Keratinocyte (primary cell): ENCODE results near the gene PXDN. TPM values are rescaled to one million over a fixed set of nuclear protein-coding genes. Genes with fewer than 3 reads are reported as not detected.

Experiments
- DNase-seq: peaks from one replicate; pipeline ENCODE4 v3.0.0-alpha.2; 2011; ENCODE audit warnings: low read depth, missing footprints, low spot score
- FAIRE-seq: peaks from 2 replicates; lab custom pipeline; 2011; peaks lifted over from hg19 to GRCh38; lab: Jason Lieb, UNC
- H2AFZ ChIP-seq: 2 replicates; pipeline ENCODE4 v1.6.0; 2012; ENCODE audit warnings: low read length, control low read depth, inconsistent platforms; ENCODE audit not compliant: control insufficient read depth
- H3K27ac ChIP-seq: 2 replicates; pipeline ENCODE4 v1.5.1; 2011; ENCODE audit warnings: low read length; ENCODE audit not compliant: control insufficient read depth, insufficient read depth
- H3K27me3 ChIP-seq: 3 replicates; pipeline ENCODE4 v1.6.0; 2011; ENCODE audit warnings: low read length; ENCODE audit not compliant: control insufficient read depth, insufficient read depth; ENCODE audit errors: extremely low read depth
- H3K36me3 ChIP-seq, 2 experiments: 2 replicates in 1 of 2; 3 replicates in 1 of 2; pipeline ENCODE4 v1.5.1; 2011; ENCODE audit warnings: low read length in 2 of 2, mild to moderate bottlenecking in 1 of 2; ENCODE audit not compliant: control insufficient read depth in 2 of 2, insufficient read depth in 2 of 2; ENCODE audit errors: extremely low read depth in 1 of 2
- H3K4me1 ChIP-seq: 3 replicates; pipeline ENCODE4 v1.5.1; 2011; ENCODE audit warnings: low read length; ENCODE audit not compliant: control insufficient read depth, insufficient read depth; ENCODE audit errors: extremely low read depth
- H3K4me2 ChIP-seq: 3 replicates; pipeline ENCODE4 v1.6.0; 2011; ENCODE audit warnings: low read depth, low read length; ENCODE audit not compliant: control insufficient read depth, insufficient read depth; ENCODE audit errors: extremely low read depth
- H3K4me3 ChIP-seq, 3 experiments: fragments of 200-600 bp in 1 of 3; sonication (generic) in 1 of 3; 2 replicates in 2 of 3; 3 replicates in 1 of 3; pipeline ENCODE4 v1.5.1; 2011 to 2016; ENCODE audit warnings: low read length in 3 of 3, mild to moderate bottlenecking in 3 of 3, control low read depth in 2 of 3, inconsistent platforms in 1 of 3, low read depth in 1 of 3, mixed read lengths in 1 of 3, mixed run types in 1 of 3, moderate library complexity in 1 of 3; ENCODE audit not compliant: control insufficient read depth in 2 of 3, insufficient read depth in 2 of 3; ENCODE audit errors: extremely low read depth in 1 of 3
- H3K79me2 ChIP-seq: 2 replicates; pipeline ENCODE4 v1.6.0; 2012; ENCODE audit warnings: low read length; ENCODE audit not compliant: control insufficient read depth, insufficient read depth
- H3K9ac ChIP-seq: 3 replicates; pipeline ENCODE4 v1.6.0; 2011; ENCODE audit warnings: low read length; ENCODE audit not compliant: control insufficient read depth, insufficient read depth; ENCODE audit errors: extremely low read depth
- H3K9me1 ChIP-seq: 3 replicates; pipeline ENCODE4 v1.6.0; 2011; ENCODE audit warnings: low read length; ENCODE audit not compliant: control insufficient read depth, insufficient read depth; ENCODE audit errors: extremely low read depth
- H3K9me3 ChIP-seq: 2 replicates; pipeline ENCODE4 v1.5.1; 2012; ENCODE audit warnings: low read depth, low read length; ENCODE audit not compliant: control insufficient read depth
- H4K20me1 ChIP-seq: 3 replicates; pipeline ENCODE4 v1.6.0; 2011; ENCODE audit warnings: low read length; ENCODE audit not compliant: control insufficient read depth, insufficient read depth; ENCODE audit errors: extremely low read depth
- CTCF ChIP-seq, 3 experiments: IDR thresholded peaks in 1 of 3; conservative IDR thresholded peaks in 1 of 3; optimal IDR thresholded peaks in 1 of 3; 2 replicates in 2 of 3; 3 replicates in 1 of 3; pipeline versions ENCODE3 to v1.5.1; 2011; ENCODE audit warnings: low read length in 3 of 3, mild to moderate bottlenecking in 3 of 3, moderate library complexity in 2 of 3, control low read depth in 1 of 3, inconsistent platforms in 1 of 3; ENCODE audit not compliant: insufficient read depth in 2 of 3; ENCODE audit errors: extremely low read depth in 1 of 3
- EZH2 ChIP-seq: IDR thresholded peaks from one replicate; pipeline ENCODE4 v1.6.1; 2012; ENCODE audit warnings: inconsistent platforms, mild to moderate bottlenecking, low read length, moderate library complexity
- dilution Hi-C: fragments of 300-500 bp; cut with MboI; formaldehyde crosslinking; loops from one replicate; pipeline ENCODE4 v1.7.0; 2020; ENCODE audit warnings: low sequenced_read_pairs; ENCODE audit not compliant: extremely low pct_ligation_motif_present
- polyA plus RNA-seq, 5 experiments: library from polyadenylated mRNA; depleted of rRNA in 3 of 5; stranded (reverse) in 3 of 5; stranded (forward) in 1 of 5; unstranded in 1 of 5; fragments of >200 nt; gene quantifications; 1 replicate in 1 of 5; 2 replicates in 3 of 5; 3 replicates in 1 of 5; pipeline versions ENCODE4 v1.2.1 to v1.2.3, GENCODE V29; 2011 to 2012; ENCODE audit warnings: missing spikeins in 2 of 5, low read depth in 1 of 5, low replicate concordance in 1 of 5

The PXDN gene
- polyA plus RNA-seq, 1 donor (not counting 4 experiments of a cell fraction or from before 2014, with no cell fraction given): 36.7 TPM

GRCh38 chr2:1621041-1621440, 123.3 kb downstream of the PXDN start:
- no peak overlapping the region for H3K4me3 ChIP-seq
- peaks cover 14% of the 10 kb centered on the region for H3K4me1 ChIP-seq
- H4K20me1 ChIP-seq: no peaks in the 10 kb centered on the region
- H3K9me1 ChIP-seq: no peaks in the 10 kb centered on the region
- no peak overlapping the region for H2AFZ ChIP-seq
- TF ChIP-seq EZH2: no peak
- TF ChIP-seq CTCF (optimal IDR thresholded peaks at IDR 0.05 in 1 of 3, IDR thresholded peaks at IDR 0.05 in 1 of 3, conservative IDR thresholded peaks at IDR 0.05 in 1 of 3; ENCODE audit: extremely low read depth in 1 of 3, insufficient read depth in 2 of 3, low read length in 3 of 3): no peak
- H3K36me3 ChIP-seq: no peaks in the 10 kb centered on the region
- no peaks in the 10 kb centered on the region for H3K27me3 ChIP-seq
- H3K9me3 ChIP-seq: no peaks in the 10 kb centered on the region
- no peak for DNase-seq
- H3K79me2 ChIP-seq: no peaks in the 10 kb centered on the region
- dilution Hi-C loops: no loop called here
- H3K9ac ChIP-seq: no peak overlapping the region
- no peak overlapping the region for H3K27ac ChIP-seq
- FAIRE-seq: no peak
- no peak overlapping the region for H3K4me2 ChIP-seq

DNA sequence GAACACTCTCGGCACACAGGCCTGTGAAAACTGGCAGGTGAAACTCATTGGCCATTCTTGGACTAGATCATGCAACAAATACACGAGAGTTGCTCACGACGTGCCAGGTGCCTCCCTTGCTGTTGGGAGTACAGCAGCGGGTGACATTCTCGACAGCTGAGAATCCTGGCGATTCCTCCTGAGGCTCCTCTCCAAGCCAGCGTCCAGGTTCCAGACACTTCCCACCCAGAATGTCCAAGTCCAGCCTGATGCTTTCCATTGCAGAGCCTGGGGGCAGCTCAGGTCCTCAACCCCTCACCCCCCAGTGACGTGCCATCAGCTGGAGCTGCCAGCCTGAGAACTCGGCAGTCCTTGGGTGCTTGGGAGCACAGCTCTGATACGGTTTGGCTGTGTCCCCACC, 124.2 kb downstream of the PXDN start:
- H3K4me3 ChIP-seq: no peak overlapping the region
- H3K27ac ChIP-seq: no peak overlapping the region
- H3K9me1 ChIP-seq: no peaks in the 10 kb centered on the region
- no peak for FAIRE-seq
- H3K9ac ChIP-seq: no peak overlapping the region
- no peak overlapping the region for H3K4me2 ChIP-seq
- H3K36me3 ChIP-seq: no peaks in the 10 kb centered on the region
- no peaks in the 10 kb centered on the region for H3K79me2 ChIP-seq
- H3K4me1 ChIP-seq: peaks cover 5% of the 10 kb centered on the region
- no peak overlapping the region for H2AFZ ChIP-seq
- H4K20me1 ChIP-seq: no peaks in the 10 kb centered on the region
- no peaks in the 10 kb centered on the region for H3K27me3 ChIP-seq
- TF ChIP-seq EZH2 (no peak), CTCF (optimal IDR thresholded peaks at IDR 0.05 in 1 of 3, IDR thresholded peaks at IDR 0.05 in 1 of 3, conservative IDR thresholded peaks at IDR 0.05 in 1 of 3; ENCODE audit: extremely low read depth in 1 of 3, insufficient read depth in 2 of 3, low read length in 3 of 3) (no peak)
- dilution Hi-C loops: no loop called here
- H3K9me3 ChIP-seq: no peaks in the 10 kb centered on the region
- DNase-seq: no peak
